H9 (cell line): ENCODE data around the gene CACNA2D3. TPM values are rescaled to one million over a fixed set of nuclear protein-coding genes. Genes with fewer than 3 reads are reported as not detected.

Experiments used
- DNase-seq: peaks from one replicate; pipeline ENCODE4 v3.0.0-alpha.2; 2017
- H2AFZ ChIP-seq: one replicate; pipeline ENCODE4 v1.6.1; 2013; ENCODE audit warnings: mild to moderate bottlenecking, low read length, control low read depth, moderate library complexity
- H2AK5ac ChIP-seq: 2 replicates; pipeline ENCODE4 v1.6.1; 2013; ENCODE audit warnings: low read length, control low read depth, mixed read lengths; ENCODE audit not compliant: insufficient read length
- H2BK120ac ChIP-seq: one replicate; pipeline ENCODE4 v1.6.1; 2013; ENCODE audit warnings: low read depth, mild to moderate bottlenecking, low read length, control low read depth, inconsistent platforms; ENCODE audit not compliant: poor library complexity, severe bottlenecking
- H2BK12ac ChIP-seq: 2 replicates; pipeline ENCODE4 v1.6.1; 2013; ENCODE audit warnings: low read length, control low read depth, mixed read lengths, low read depth; ENCODE audit not compliant: insufficient read length
- H2BK15ac ChIP-seq: 2 replicates; pipeline ENCODE4 v1.6.1; 2013; ENCODE audit warnings: low read depth, low read length, control low read depth
- H2BK20ac ChIP-seq: one replicate; pipeline ENCODE4 v1.6.1; 2013; ENCODE audit warnings: low read depth, mild to moderate bottlenecking, low read length, control low read depth, inconsistent platforms; ENCODE audit not compliant: poor library complexity, severe bottlenecking
- H2BK5ac ChIP-seq: 2 replicates; pipeline ENCODE4 v1.6.1; 2013; ENCODE audit warnings: low read length, control low read depth, mixed read lengths; ENCODE audit not compliant: insufficient read length
- H3K14ac ChIP-seq: 2 replicates; pipeline ENCODE4 v1.6.1; 2013; ENCODE audit warnings: low read length, control low read depth; ENCODE audit not compliant: insufficient read depth
- H3K18ac ChIP-seq: 2 replicates; pipeline ENCODE4 v1.6.1; 2013; ENCODE audit warnings: low read depth, mild to moderate bottlenecking, mixed read lengths, low read length, control low read depth; ENCODE audit not compliant: insufficient read length
- H3K23ac ChIP-seq: 2 replicates; pipeline ENCODE4 v1.6.1; 2013; ENCODE audit warnings: low read length, control low read depth, mixed read lengths, low read depth; ENCODE audit not compliant: insufficient read length
- H3K23me2 ChIP-seq: 2 replicates; pipeline ENCODE4 v1.6.1; 2013; ENCODE audit warnings: low read depth, mild to moderate bottlenecking, mixed read lengths, low read length, control low read depth; ENCODE audit not compliant: insufficient read length, poor library complexity, severe bottlenecking
- H3K27ac ChIP-seq: 2 replicates; pipeline ENCODE4 v1.5.1; 2013; ENCODE audit warnings: low read length, control low read depth, mixed read lengths, low read depth; ENCODE audit not compliant: insufficient read length
- H3K27me3 ChIP-seq: 2 replicates; pipeline ENCODE4 v1.6.1; 2013; ENCODE audit warnings: low read length, control low read depth, inconsistent platforms; ENCODE audit not compliant: insufficient read depth
- H3K4ac ChIP-seq: 2 replicates; pipeline ENCODE4 v1.6.1; 2013; ENCODE audit warnings: low read depth, mild to moderate bottlenecking, control low read depth, inconsistent platforms, low read length, moderate library complexity
- H3K4me1 ChIP-seq: 2 replicates; pipeline ENCODE4 v1.6.1; 2013; ENCODE audit warnings: low read length, control low read depth, inconsistent platforms; ENCODE audit not compliant: insufficient read depth
- H3K4me2 ChIP-seq: 2 replicates; pipeline ENCODE4 v1.6.1; 2013; ENCODE audit warnings: low read length, control low read depth, mixed read lengths; ENCODE audit not compliant: insufficient read length, insufficient read depth
- H3K56ac ChIP-seq: 2 replicates; pipeline ENCODE4 v1.6.1; 2013; ENCODE audit warnings: low read depth, mild to moderate bottlenecking, mixed read lengths, low read length, control low read depth; ENCODE audit not compliant: insufficient read length
- H3K79me1 ChIP-seq: 2 replicates; pipeline ENCODE4 v1.6.1; 2013; ENCODE audit warnings: low read depth, mild to moderate bottlenecking, moderate library complexity, low read length, control low read depth, inconsistent platforms; ENCODE audit not compliant: insufficient read depth, poor library complexity, severe bottlenecking
- H3K79me2 ChIP-seq: 2 replicates; pipeline ENCODE4 v1.6.1; 2013; ENCODE audit warnings: low read length, control low read depth, inconsistent platforms; ENCODE audit not compliant: insufficient read depth
- H3K9ac ChIP-seq: 2 replicates; pipeline ENCODE4 v1.6.1; 2013; ENCODE audit warnings: low read length, control low read depth, mixed read lengths; ENCODE audit not compliant: insufficient read length; ENCODE audit errors: extremely low read depth
- H3K9me3 ChIP-seq: one replicate; pipeline ENCODE4 v1.6.1; 2013; ENCODE audit warnings: low read depth, low read length, inconsistent platforms; ENCODE audit not compliant: control insufficient read depth
- H3T11ph ChIP-seq: one replicate; pipeline ENCODE4 v1.6.1; 2013; ENCODE audit warnings: mild to moderate bottlenecking, low read length, control low read depth, inconsistent platforms
- H4K20me1 ChIP-seq: one replicate; pipeline ENCODE4 v1.6.1; 2013; ENCODE audit not compliant: control insufficient read depth, insufficient read length, insufficient read depth
- H4K5ac ChIP-seq: 2 replicates; pipeline ENCODE4 v1.6.1; 2013; ENCODE audit warnings: low read depth, mild to moderate bottlenecking, mixed read lengths, low read length, control low read depth; ENCODE audit not compliant: insufficient read length
- H4K8ac ChIP-seq: replicated peaks from 2 replicates; pipeline ENCODE4 v1.6.1; 2013; ENCODE audit warnings: low read length, control low read depth, mixed read lengths, low read depth; ENCODE audit not compliant: insufficient read length
- H4K91ac ChIP-seq: 2 replicates; pipeline ENCODE4 v1.6.1; 2013; ENCODE audit warnings: low read depth, mild to moderate bottlenecking, moderate library complexity, mixed read lengths, low read length, control low read depth; ENCODE audit not compliant: insufficient read length
- H3K27ac Mint-ChIP-seq, 3 experiments: 2 replicates in 2 of 3; 3 replicates in 1 of 3; pipeline ENCODE4 v1.8.0; 2020 to 2021; ENCODE audit warnings: mixed read lengths in 3 of 3, mild to moderate bottlenecking in 1 of 3, moderate library complexity in 1 of 3
- H3K27me3 Mint-ChIP-seq: 2 replicates; pipeline ENCODE4 v1.8.0; 2021; ENCODE audit warnings: low read depth, mild to moderate bottlenecking, moderate library complexity, mixed read lengths
- H3K36me3 Mint-ChIP-seq, 3 experiments: 2 replicates in 2 of 3; 3 replicates in 1 of 3; pipeline ENCODE4 v1.8.0; 2020 to 2021; ENCODE audit warnings: low read depth in 3 of 3, mixed read lengths in 3 of 3; ENCODE audit not compliant: insufficient read depth in 1 of 3
- H3K4me1 Mint-ChIP-seq, 2 experiments: 2 replicates each; pipeline ENCODE4 v1.8.0; 2020; ENCODE audit warnings: mixed read lengths in 2 of 2
- H3K4me3 Mint-ChIP-seq, 2 experiments: 2 replicates in 1 of 2; 3 replicates in 1 of 2; pipeline ENCODE4 v1.8.0; 2020 to 2021; ENCODE audit warnings: mild to moderate bottlenecking in 2 of 2, mixed read lengths in 2 of 2, moderate library complexity in 1 of 2
- H3K9me3 Mint-ChIP-seq, 2 experiments: 2 replicates in 1 of 2; 3 replicates in 1 of 2; pipeline ENCODE4 v1.8.0; 2020; ENCODE audit warnings: mild to moderate bottlenecking in 2 of 2, mixed read lengths in 2 of 2, moderate library complexity in 1 of 2
- CTCF ChIP-seq: fragments of 200-600 bp; sonication (generic); conservative IDR thresholded peaks from 3 replicates; pipeline ENCODE4 v1.8.0; 2021; ENCODE audit warnings: antibody characterized with exemption, mild to moderate bottlenecking
- WGBS: extraction: QIAGEN DNeasy Blood & Tissue Kit; methylation state at CpG from one replicate; pipeline ENCODE4 v1.1.7; 2013; ENCODE audit warnings: missing lambda C conversion rate, low lambda C conversion rate, mixed read lengths; ENCODE audit not compliant: insufficient read length; ENCODE audit errors: extremely low coverage; 5-methylcytosine and 5-hydroxymethylcytosine counted together
- total RNA-seq: library from RNA; stranded (reverse); gene quantifications from 2 replicates; pipeline ENCODE4 v1.2.1, GENCODE V29; 2021

Gene CACNA2D3
- total RNA-seq, 1 experiment from 2014 or later, result 3.2 TPM

GRCh38 chr3:54533856-54534255 is 411.5 kb downstream of the CACNA2D3 start:
- H2AK5ac ChIP-seq, result no peak overlapping the region
- H3K23me2 ChIP-seq, result no peaks in the 10 kb centered on the region
- H2AFZ ChIP-seq, result no peak overlapping the region
- no peak overlapping the region for H3K18ac ChIP-seq
- no peaks in the 10 kb centered on the region for H3K79me1 ChIP-seq
- no peak overlapping the region for H3K56ac ChIP-seq
- H4K91ac ChIP-seq, result no peak overlapping the region
- H3K4me3 Mint-ChIP-seq, result no peak overlapping the region
- peaks cover 3% of the 10 kb centered on the region in 2 experiments for H3K4me1 Mint-ChIP-seq
- H3K23ac ChIP-seq, result no peak overlapping the region
- H3K9me3 ChIP-seq, result no peaks in the 10 kb centered on the region
- no CpG with 5 or more reads among the region's 4 CpGs for WGBS
- H3K4me2 ChIP-seq, result no peak overlapping the region
- no peak overlapping the region for H3K4ac ChIP-seq
- no peaks in the 10 kb centered on the region for H4K20me1 ChIP-seq
- H2BK5ac ChIP-seq, result no peak overlapping the region
- H2BK120ac ChIP-seq, result no peak overlapping the region
- no peaks in the 10 kb centered on the region for H3K79me2 ChIP-seq
- no peak overlapping the region for H3K27ac ChIP-seq
- no peak overlapping the region for H4K5ac ChIP-seq
- H3K36me3 Mint-ChIP-seq, result no peaks in the 10 kb centered on the region
- H3K27ac Mint-ChIP-seq, result no peak overlapping the region
- H3T11ph ChIP-seq, result no peak overlapping the region
- H4K8ac ChIP-seq, result no peak overlapping the region
- H2BK12ac ChIP-seq, result no peak overlapping the region
- no peaks in the 10 kb centered on the region for H3K4me1 ChIP-seq
- H3K27me3 ChIP-seq, result no peaks in the 10 kb centered on the region
- H3K9ac ChIP-seq, result no peak overlapping the region
- H3K14ac ChIP-seq, result no peak overlapping the region
- no peaks in the 10 kb centered on the region; a peak in 1 of 5 replicates for H3K9me3 Mint-ChIP-seq
- peaks cover 1% of the 10 kb centered on the region; the same call in 1 of the 2 replicates for H3K27me3 Mint-ChIP-seq
- H2BK20ac ChIP-seq, result no peak overlapping the region
- DNase-seq, result peak; percentile 42
- no peak overlapping the region for H2BK15ac ChIP-seq
- TF ChIP-seq CTCF, result peak; percentile 52; the same call in 2 of the 3 replicates
